Natural killer cell (primary cell): ENCODE data around the gene AXIN2. TPM values are rescaled to one million over a fixed set of nuclear protein-coding genes. Genes with fewer than 3 reads are reported as not detected.

Experiments used
- ATAC-seq, 3 donors: fragments of 150-1000 bp in 2 of 3; fragments of 200-7000 bp in 1 of 3; cut with Tn5 transposase; 1 replicate in 1 of 3; 2 replicates in 2 of 3; pipeline ENCODE4 v1.10.0; 2021; ENCODE audit warnings: mild to moderate bottlenecking in 2 of 3, moderate library complexity in 2 of 3
- DNase-seq, 2 donors: peaks; one replicate each; pipeline versions ENCODE4 v3.0.0 to v3.0.0-alpha.2; 2013 to 2021; ENCODE audit warnings: mixed read lengths in 1 of 2
- H3K27ac ChIP-seq: one replicate; pipeline ENCODE4 v1.5.1; 2013; ENCODE audit warnings: mild to moderate bottlenecking, low read length
- H3K27me3 ChIP-seq: one replicate; pipeline ENCODE4 v1.6.1; 2013; ENCODE audit warnings: low read length; ENCODE audit not compliant: control insufficient read depth, insufficient read depth
- H3K36me3 ChIP-seq: one replicate; pipeline ENCODE4 v1.6.1; 2013; ENCODE audit warnings: low read length; ENCODE audit not compliant: control insufficient read depth, insufficient read depth
- H3K4me1 ChIP-seq: one replicate; pipeline ENCODE4 v1.6.1; 2013; ENCODE audit warnings: low read length; ENCODE audit not compliant: control insufficient read depth, insufficient read depth
- H3K4me3 ChIP-seq: one replicate; pipeline ENCODE4 v1.5.1; 2013; ENCODE audit warnings: low read length
- H3K9me3 ChIP-seq: one replicate; pipeline ENCODE4 v1.6.1; 2013; ENCODE audit warnings: low read length; ENCODE audit not compliant: control insufficient read depth, insufficient read depth
- H3K27ac Mint-ChIP-seq, 2 donors: one replicate each; pipeline ENCODE4 v1.8.0; 2022; ENCODE audit warnings: mild to moderate bottlenecking in 2 of 2, mixed read lengths in 2 of 2, moderate library complexity in 1 of 2
- H3K27me3 Mint-ChIP-seq, 2 donors: one replicate each; pipeline ENCODE4 v1.8.0; 2022; ENCODE audit warnings: low read depth in 2 of 2, mixed read lengths in 2 of 2
- H3K36me3 Mint-ChIP-seq: one replicate; pipeline ENCODE4 v1.8.0; 2022; ENCODE audit warnings: mixed read lengths
- H3K4me1 Mint-ChIP-seq, 2 donors: one replicate each; pipeline ENCODE4 v1.8.0; 2022; ENCODE audit warnings: mixed read lengths in 2 of 2
- H3K4me3 Mint-ChIP-seq: one replicate; pipeline ENCODE4 v1.8.0; 2022; ENCODE audit warnings: mild to moderate bottlenecking, moderate library complexity, mixed read lengths
- H3K9me3 Mint-ChIP-seq, 2 donors: one replicate each; pipeline ENCODE4 v1.8.0; 2022; ENCODE audit warnings: mixed read lengths in 2 of 2
- CTCF ChIP-seq: fragments of 200-600 bp; IDR thresholded peaks from one replicate; pipeline ENCODE4 v1.8.0; 2022; ENCODE audit warnings: antibody characterized with exemption
- WGBS: methylation state at CpG from one replicate; pipeline ENCODE4 v1.1.7; 2013; ENCODE audit warnings: missing lambda C conversion rate; ENCODE audit not compliant: insufficient coverage; 5-methylcytosine and 5-hydroxymethylcytosine counted together
- intact Hi-C: fragments of 100-400 bp; cut with micrococcal nuclease; formaldehyde crosslinking; loops from one replicate; pipeline ENCODE4 v1.14.2; 2022
- total RNA-seq, 4 donors: library from RNA; stranded (reverse); fragments of 120-200 nt in 1 of 4; gene quantifications; one replicate each; pipeline versions ENCODE4 v1.2.3 to v1.2.4, GENCODE V29; 2013 to 2022

Gene AXIN2
- total RNA-seq, 3 donors from 2014 or later (not counting 1 experiment from before 2014, with no cell fraction given): 1.3 to 4.1 (median 1.7) TPM

- no peak for ATAC-seq
- no peaks in the 10 kb centered on the region for H3K4me1 Mint-ChIP-seq
- no peaks in the 10 kb centered on the region for H3K9me3 Mint-ChIP-seq
- no peaks in the 10 kb centered on the region for H3K36me3 ChIP-seq
- H3K4me3 ChIP-seq: no peak overlapping the region
- 88% methylated on average over 9 of the region's 9 CpGs for WGBS
- no peaks in the 10 kb centered on the region for H3K4me1 ChIP-seq
- no peaks in the 10 kb centered on the region for H3K27me3 ChIP-seq
- no peak overlapping the region for H3K4me3 Mint-ChIP-seq
- no peaks in the 10 kb centered on the region for H3K9me3 ChIP-seq
- H3K36me3 Mint-ChIP-seq: no peaks in the 10 kb centered on the region
- no peak for TF ChIP-seq CTCF
- intact Hi-C loops: no loop called here
- no peak for DNase-seq
- H3K27me3 Mint-ChIP-seq: no peaks in the 10 kb centered on the region
- no peak overlapping the region for H3K27ac Mint-ChIP-seq
- no peak overlapping the region for H3K27ac ChIP-seq
Measured at GRCh38 chr17:65532101-65532890, 29.2 kb downstream of the AXIN2 start.

GRCh38 chr17:65531256-65532100 lies 30.0 kb downstream of the AXIN2 start:
- no peak overlapping the region for H3K27ac ChIP-seq
- H3K4me1 ChIP-seq: no peaks in the 10 kb centered on the region
- no peak for ATAC-seq
- Mint-ChIP-seq H3K27me3 (no peaks in the 10 kb centered on the region), H3K4me1 (no peaks in the 10 kb centered on the region), H3K4me3 (no peak overlapping the region), H3K36me3 (no peaks in the 10 kb centered on the region), H3K9me3 (no peaks in the 10 kb centered on the region), H3K27ac (no peak overlapping the region)
- intact Hi-C loops: no loop called here
- no peak for DNase-seq
- no peaks in the 10 kb centered on the region for H3K27me3 ChIP-seq
- TF ChIP-seq CTCF: no peak
- no peaks in the 10 kb centered on the region for H3K9me3 ChIP-seq
- no peaks in the 10 kb centered on the region for H3K36me3 ChIP-seq
- 78% methylated on average over 15 of the region's 16 CpGs for WGBS
- no peak overlapping the region for H3K4me3 ChIP-seq

GRCh38 chr17:65530523-65531255 lies 30.8 kb downstream of the AXIN2 start:
- ATAC-seq (no peak), DNase-seq (no peak)
- no peaks in the 10 kb centered on the region for H3K27me3 ChIP-seq
- Mint-ChIP-seq H3K9me3 (no peaks in the 10 kb centered on the region), H3K27me3 (no peaks in the 10 kb centered on the region), H3K4me1 (no peaks in the 10 kb centered on the region), H3K4me3 (no peak overlapping the region), H3K27ac (peak overlapping the region in 1 of 2 donors; percentile 14), H3K36me3 (no peaks in the 10 kb centered on the region)
- 85% methylated on average over 10 of the region's 10 CpGs for WGBS
- H3K36me3 ChIP-seq: no peaks in the 10 kb centered on the region
- no peak overlapping the region for H3K27ac ChIP-seq
- TF ChIP-seq CTCF: no peak
- no peak overlapping the region for H3K4me3 ChIP-seq
- no peaks in the 10 kb centered on the region for H3K4me1 ChIP-seq
- no peaks in the 10 kb centered on the region for H3K9me3 ChIP-seq
- intact Hi-C loops: no loop called here
